CD14-positive monocyte (primary cell): ENCODE measurements around the gene STRAP. TPM values are rescaled to one million over a fixed set of nuclear protein-coding genes. Genes with fewer than 3 reads are reported as not detected.
"Not testable (repeated sequence)": the region's sequence is repeated elsewhere in the genome, so short reads cannot be mapped to it uniquely, and the experiment has no call there.

Source experiments
- DNase-seq, 3 donors: peaks; one replicate each; pipeline ENCODE4 v3.0.0-alpha.2; 2011 to 2022
- H2AFZ ChIP-seq: 2 replicates; pipeline ENCODE4 v1.6.0; 2012; ENCODE audit warnings: mild to moderate bottlenecking, low read depth, low read length, inconsistent platforms; ENCODE audit not compliant: insufficient read depth, poor library complexity, severe bottlenecking
- H3K27ac ChIP-seq, 2 donors: 1 replicate in 1 of 2; 2 replicates in 1 of 2; pipeline ENCODE4 v1.5.1; 2012 to 2013; ENCODE audit warnings: low read length in 2 of 2, control low read depth in 1 of 2, inconsistent platforms in 1 of 2, low read depth in 1 of 2, mild to moderate bottlenecking in 1 of 2
- H3K27me3 ChIP-seq, 2 donors: one replicate each; pipeline versions ENCODE4 v1.6.0 to v1.6.1; 2011 to 2013; ENCODE audit warnings: low read length in 2 of 2; ENCODE audit not compliant: control insufficient read depth in 2 of 2, insufficient read depth in 2 of 2
- H3K36me3 ChIP-seq, 2 donors: replicated peaks in 1 of 2; 1 replicate in 1 of 2; 2 replicates in 1 of 2; pipeline versions ENCODE4 v1.5.1 to v1.6.1; 2012 to 2013; ENCODE audit warnings: low read length in 2 of 2, control low read depth in 1 of 2, inconsistent platforms in 1 of 2, mild to moderate bottlenecking in 1 of 2; ENCODE audit not compliant: insufficient read depth in 2 of 2, control insufficient read depth in 1 of 2
- H3K4me1 ChIP-seq, 2 donors: 1 replicate in 1 of 2; 2 replicates in 1 of 2; pipeline versions ENCODE4 v1.5.1 to v1.6.1; 2012 to 2013; ENCODE audit warnings: low read length in 2 of 2, control low read depth in 1 of 2, inconsistent platforms in 1 of 2, mild to moderate bottlenecking in 1 of 2, moderate library complexity in 1 of 2; ENCODE audit not compliant: insufficient read depth in 2 of 2, control insufficient read depth in 1 of 2
- H3K4me2 ChIP-seq: replicated peaks from 2 replicates; pipeline ENCODE3; 2012; ENCODE audit warnings: low read length, moderate library complexity, mild to moderate bottlenecking; ENCODE audit not compliant: poor library complexity, severe bottlenecking; ENCODE audit errors: extremely low read depth
- H3K4me3 ChIP-seq, 3 experiments: fragments of 200-600 bp in 1 of 3; sonication (generic) in 1 of 3; replicated peaks in 1 of 3; 1 replicate in 2 of 3; 2 replicates in 1 of 3; pipeline ENCODE4 v1.5.1; 2011 to 2013; ENCODE audit warnings: low read length in 3 of 3, mild to moderate bottlenecking in 3 of 3, control low read depth in 2 of 3, low read depth in 2 of 3, inconsistent platforms in 1 of 3, moderate library complexity in 1 of 3
- H3K79me2 ChIP-seq: 2 replicates; pipeline ENCODE4 v1.6.0; 2012; ENCODE audit warnings: mild to moderate bottlenecking, control low read depth, inconsistent platforms, low read length, moderate library complexity; ENCODE audit not compliant: insufficient read depth
- H3K9ac ChIP-seq: 2 replicates; pipeline ENCODE4 v1.6.0; 2017; ENCODE audit warnings: low read length, mild to moderate bottlenecking; ENCODE audit not compliant: insufficient read depth, poor library complexity, severe bottlenecking
- H3K9me3 ChIP-seq, 2 donors: replicated peaks in 1 of 2; 1 replicate in 1 of 2; 2 replicates in 1 of 2; pipeline versions ENCODE4 v1.5.1 to v1.6.1; 2012 to 2013; ENCODE audit warnings: low read length in 2 of 2, control low read depth in 1 of 2; ENCODE audit not compliant: control insufficient read depth in 1 of 2, insufficient read depth in 1 of 2
- H4K20me1 ChIP-seq: 2 replicates; pipeline ENCODE4 v1.6.0; 2012; ENCODE audit warnings: mild to moderate bottlenecking, low read length, control low read depth, moderate library complexity; ENCODE audit not compliant: insufficient read depth
- H3K27ac Mint-ChIP-seq, 7 donors: one replicate each; pipeline ENCODE4 v1.8.0; 2020; ENCODE audit warnings: mild to moderate bottlenecking in 7 of 7, mixed read lengths in 7 of 7, moderate library complexity in 6 of 7, inconsistent platforms in 2 of 7
- H3K27me3 Mint-ChIP-seq, 3 donors: one replicate each; pipeline ENCODE4 v1.8.0; 2021 to 2022; ENCODE audit warnings: low read depth in 3 of 3, mild to moderate bottlenecking in 3 of 3, mixed read lengths in 3 of 3, moderate library complexity in 3 of 3, inconsistent platforms in 1 of 3
- H3K36me3 Mint-ChIP-seq, 2 donors: one replicate each; pipeline ENCODE4 v1.8.0; 2020; ENCODE audit warnings: mixed read lengths in 2 of 2, inconsistent platforms in 1 of 2, mild to moderate bottlenecking in 1 of 2
- H3K4me1 Mint-ChIP-seq: one replicate; pipeline ENCODE4 v1.8.0; 2020; ENCODE audit warnings: mild to moderate bottlenecking, mixed read lengths
- H3K4me3 Mint-ChIP-seq, 2 donors: one replicate each; pipeline ENCODE4 v1.8.0; 2020; ENCODE audit warnings: mild to moderate bottlenecking in 2 of 2, mixed read lengths in 2 of 2, moderate library complexity in 1 of 2
- H3K9me3 Mint-ChIP-seq, 7 donors: one replicate each; pipeline ENCODE4 v1.8.0; 2020 to 2022; ENCODE audit warnings: mixed read lengths in 7 of 7, mild to moderate bottlenecking in 6 of 7, moderate library complexity in 6 of 7, inconsistent platforms in 2 of 7
- CTCF ChIP-seq: fragments of 200-600 bp; IDR thresholded peaks from one replicate; pipeline ENCODE4 v1.8.0; 2022; ENCODE audit warnings: antibody characterized with exemption, mild to moderate bottlenecking
- WGBS: methylation state at CpG from one replicate; pipeline ENCODE4 v1.1.5; 2013; ENCODE audit warnings: missing lambda C conversion rate; ENCODE audit not compliant: insufficient coverage; 5-methylcytosine and 5-hydroxymethylcytosine counted together
- intact Hi-C, 2 donors: fragments of 100-400 bp; cut with micrococcal nuclease; formaldehyde crosslinking; loops; one replicate each; pipeline versions ENCODE4 v1.15.0 to v1.15.1; 2023
- polyA plus RNA-seq, 3 donors: library from polyadenylated mRNA; depleted of rRNA in 1 of 3; unstranded in 2 of 3; stranded (reverse) in 1 of 3; fragments of 300-500 nt in 2 of 3; fragments of >200 nt in 1 of 3; fragmentation: Illumina TruSeq in 2 of 3; gene quantifications; 1 replicate in 2 of 3; 2 replicates in 1 of 3; pipeline ENCODE4 v1.2.3, GENCODE V29; 2012 to 2021

Gene STRAP
- polyA plus RNA-seq, 3 donors, result 53.7 to 111 (median 98.2) TPM

- H2AFZ ChIP-seq, result no peak overlapping the region
- H3K9me3 ChIP-seq, result peaks cover 0 to 19% of the 10 kb centered on the region in 2 donors
- no peaks in the 10 kb centered on the region for H3K27me3 Mint-ChIP-seq
- H3K9me3 Mint-ChIP-seq, result peaks cover 5 to 21% (median 11%) of the 10 kb centered on the region in 7 donors
- intact Hi-C loops, result no loop called here
- no peaks in the 10 kb centered on the region for H4K20me1 ChIP-seq
- H3K27ac ChIP-seq, result no peak overlapping the region
- H3K9ac ChIP-seq, result no peak overlapping the region
- peaks cover 31% of the 10 kb centered on the region for H3K79me2 ChIP-seq
- no peak overlapping the region for H3K4me3 Mint-ChIP-seq
- H3K4me1 ChIP-seq, result no peaks in the 10 kb centered on the region
- no peak for DNase-seq
- no peaks in the 10 kb centered on the region for H3K27me3 ChIP-seq
- no peak overlapping the region for H3K4me2 ChIP-seq
- H3K36me3 ChIP-seq, result no peaks in the 10 kb centered on the region
- no peak overlapping the region for H3K4me3 ChIP-seq
- no CpG with 5 or more reads among the region's 1 CpG for WGBS
- no peak overlapping the region for H3K27ac Mint-ChIP-seq
- H3K36me3 Mint-ChIP-seq, result peaks cover 16 to 17% of the 10 kb centered on the region in 2 donors
- peaks cover 4% of the 10 kb centered on the region for H3K4me1 Mint-ChIP-seq
- no peak for TF ChIP-seq CTCF
These were observed 56.9 kb downstream of the STRAP start for GRCh38 chr12:15939111-15939510.

GRCh38 chr12:15942475-15942874, 60.3 kb downstream of the STRAP start:
- Histone ChIP-seq H3K9me3 (peaks cover 0 to 16% of the 10 kb centered on the region in 2 donors), H3K36me3 (no peaks in the 10 kb centered on the region), H3K4me2 (no peak overlapping the region), H3K9ac (no peak overlapping the region), H4K20me1 (no peaks in the 10 kb centered on the region), H3K4me1 (no peaks in the 10 kb centered on the region), H3K27me3 (no peaks in the 10 kb centered on the region), H3K79me2 (peaks cover 15% of the 10 kb centered on the region), H3K4me3 (no peak overlapping the region), H3K27ac (no peak overlapping the region), H2AFZ (no peak overlapping the region)
- no peaks in the 10 kb centered on the region for H3K27me3 Mint-ChIP-seq
- no peak for DNase-seq
- H3K4me1 Mint-ChIP-seq, result peaks cover 2% of the 10 kb centered on the region
- 100% methylated on average over 4 of the region's 5 CpGs for WGBS
- H3K4me3 Mint-ChIP-seq, result no peak overlapping the region
- H3K9me3 Mint-ChIP-seq, result peaks cover 15 to 38% (median 21%) of the 10 kb centered on the region in 7 donors
- no peak overlapping the region for H3K27ac Mint-ChIP-seq
- peaks cover 14 to 18% of the 10 kb centered on the region in 2 donors for H3K36me3 Mint-ChIP-seq
- intact Hi-C loops, result no loop called here
- TF ChIP-seq CTCF, result no peak

GRCh38 chr12:15943519-15943918, 61.3 kb downstream of the STRAP start:
- H3K36me3 ChIP-seq, DNase-seq, intact Hi-C loops, H3K27ac ChIP-seq, H3K4me3 ChIP-seq, H3K4me3 Mint-ChIP-seq, H3K4me1 ChIP-seq, H3K27me3 Mint-ChIP-seq, H3K4me1 Mint-ChIP-seq, H3K27ac Mint-ChIP-seq, H2AFZ ChIP-seq, H4K20me1 ChIP-seq, H3K9ac ChIP-seq, H3K27me3 ChIP-seq, H3K4me2 ChIP-seq: not testable (repeated sequence)
- peaks cover 15% of the 10 kb centered on the region for H3K79me2 ChIP-seq
- Mint-ChIP-seq H3K9me3 (peaks cover 16 to 41% (median 29%) of the 10 kb centered on the region in 7 donors), H3K36me3 (peaks cover 18 to 25% of the 10 kb centered on the region in 2 donors)
- H3K9me3 ChIP-seq, result peaks cover 0 to 17% of the 10 kb centered on the region in 2 donors
- no CpG with 5 or more reads among the region's 5 CpGs for WGBS
